Measurements from ENCODE around the gene LTBP4. TPM values are rescaled to one million over a fixed set of nuclear protein-coding genes. Genes with fewer than 3 reads are reported as not detected.

The LTBP4 gene
- total RNA-seq, 1 donor from 2014 or later: 75.1 TPM

GRCh38 chr19:40626918-40627317 is 25.7 kb downstream of the LTBP4 start:
- ATAC-seq (ENCODE audit: low read depth) (no peak), DNase-seq (no peak)
- CTCF ChIA-PET: interaction anchor here (0.7 kb wide), 1 partner anchor 22 kb away, joined by 4 read pairs; no protein-coding TSS in a partner anchor
- Mint-ChIP-seq H3K36me3 (ENCODE audit: low read depth) (peaks cover 47% of the 10 kb centered on the region), H3K27ac (no peak overlapping the region), H3K4me1 (no peaks in the 10 kb centered on the region), H3K4me3 (no peak overlapping the region), H3K27me3 (no peaks in the 10 kb centered on the region), H3K9me3 (no peaks in the 10 kb centered on the region)
- POLR2A ChIA-PET: no interaction called here
- TF ChIP-seq CTCF (IDR thresholded peaks at IDR 0.05): no peak
- intact Hi-C loops (cut with micrococcal nuclease): no loop called here

- Mint-ChIP-seq H3K27me3 (no peaks in the 10 kb centered on the region), H3K36me3 (ENCODE audit: low read depth) (peaks cover 41% of the 10 kb centered on the region), H3K27ac (no peak overlapping the region), H3K4me1 (no peaks in the 10 kb centered on the region), H3K4me3 (no peak overlapping the region), H3K9me3 (no peaks in the 10 kb centered on the region)
- no peak for DNase-seq
- CTCF ChIA-PET: interaction anchor here (0.7 kb wide), 1 partner anchor 23 kb away, joined by 4 read pairs; no protein-coding TSS in a partner anchor
- POLR2A ChIA-PET: no interaction called here
- TF ChIP-seq CTCF (IDR thresholded peaks at IDR 0.05): no peak
- intact Hi-C loops (cut with micrococcal nuclease): no loop called here
- no peak for ATAC-seq (ENCODE audit: low read depth)
Observed at GRCh38 chr19:40627486-40628279, 26.5 kb downstream of the LTBP4 start.

GRCh38 chr19:40629346-40629745 is 28.2 kb downstream of the LTBP4 start:
- H3K4me1 Mint-ChIP-seq: peaks cover under 1% of the 10 kb centered on the region
- H3K36me3 Mint-ChIP-seq (ENCODE audit: low read depth): peaks cover 28% of the 10 kb centered on the region
- POLR2A ChIA-PET: no interaction called here
- DNase-seq: no peak
- CTCF ChIA-PET: no interaction called here
- H3K27ac Mint-ChIP-seq: no peak overlapping the region
- H3K9me3 Mint-ChIP-seq: no peaks in the 10 kb centered on the region
- intact Hi-C loops (cut with micrococcal nuclease): no loop called here
- H3K27me3 Mint-ChIP-seq: no peaks in the 10 kb centered on the region
- no peak overlapping the region for H3K4me3 Mint-ChIP-seq
- no peak for TF ChIP-seq CTCF (IDR thresholded peaks at IDR 0.05)
- ATAC-seq (ENCODE audit: low read depth): no peak

DNA sequence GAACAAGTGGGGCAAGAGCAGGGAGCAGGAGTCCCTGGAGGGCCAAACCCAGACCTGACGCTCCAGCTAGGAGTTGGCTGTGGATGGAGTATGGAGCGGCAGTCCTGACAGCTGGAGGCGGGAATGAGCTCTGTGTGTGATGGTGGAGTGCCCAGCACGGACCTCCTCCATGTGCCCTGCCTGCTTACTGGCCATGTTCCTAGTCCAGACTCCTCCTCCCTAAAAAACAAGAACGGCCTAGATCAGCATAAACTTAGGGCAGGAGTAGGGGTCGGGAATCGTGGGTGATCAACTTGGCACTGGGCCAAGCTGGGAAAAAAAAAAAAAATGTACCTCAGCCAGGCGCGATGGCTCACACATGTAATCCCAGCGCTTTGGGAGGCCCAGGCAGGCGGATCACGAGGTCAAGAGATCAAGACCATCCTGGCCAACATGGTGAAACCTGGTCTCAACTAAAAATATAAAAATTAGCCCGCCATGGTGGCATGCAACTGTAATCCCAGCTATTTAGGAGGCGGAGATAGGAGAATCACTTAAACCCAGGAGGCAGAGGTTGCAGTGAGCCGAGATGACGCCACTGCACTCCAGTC is 29.5 kb downstream of the LTBP4 start:
- ChIA-PET CTCF (no interaction called here), POLR2A (interaction anchor here (1.1 kb wide), 1 partner anchor 21 kb away, joined by 4 read pairs; no protein-coding TSS in a partner anchor)
- Mint-ChIP-seq H3K4me1 (peaks cover 5% of the 10 kb centered on the region), H3K36me3 (ENCODE audit: low read depth) (peaks cover 19% of the 10 kb centered on the region), H3K9me3 (no peaks in the 10 kb centered on the region), H3K27ac (no peak overlapping the region), H3K27me3 (peaks cover 3% of the 10 kb centered on the region), H3K4me3 (no peak overlapping the region)
- intact Hi-C loops (cut with micrococcal nuclease): no loop called here
- TF ChIP-seq CTCF (IDR thresholded peaks at IDR 0.05): no peak
- ATAC-seq (ENCODE audit: low read depth) (no peak), DNase-seq (no peak)

DNA sequence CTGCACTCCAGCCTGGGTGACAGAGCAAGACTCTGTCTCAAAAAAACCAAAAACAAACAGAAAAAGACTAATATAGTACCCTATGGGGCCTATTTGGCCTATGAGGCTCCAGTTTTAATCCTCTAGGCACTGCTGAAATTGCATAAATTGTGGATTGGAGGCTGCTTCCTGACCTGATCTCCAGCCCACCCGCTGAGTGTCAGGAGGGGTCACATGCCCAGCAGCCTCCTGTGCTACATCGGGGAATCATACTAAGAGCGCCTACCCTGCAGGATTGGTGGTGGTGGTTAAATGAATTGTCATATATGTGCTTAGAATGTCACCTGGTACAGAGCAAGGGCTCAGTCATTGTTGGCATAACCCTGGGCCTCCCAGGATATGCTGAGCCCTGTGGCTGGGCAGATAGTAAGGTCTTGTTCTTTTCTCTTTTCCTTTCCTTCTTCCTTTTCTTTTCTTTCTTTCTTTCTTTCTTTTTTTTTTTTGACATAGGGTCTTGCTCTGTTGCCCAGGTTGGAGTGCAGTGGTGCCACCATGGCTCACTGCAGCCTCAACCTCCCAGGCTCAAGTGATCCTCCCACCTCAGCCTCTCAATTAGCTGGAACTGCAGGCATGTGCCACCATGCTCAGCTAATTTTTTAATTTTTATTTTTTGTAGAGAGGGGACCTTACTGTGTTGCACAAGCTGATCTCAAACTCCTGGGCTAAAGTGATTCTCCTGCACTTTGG is 31.3 kb downstream of the LTBP4 start:
- Mint-ChIP-seq H3K36me3 (ENCODE audit: low read depth) (peaks cover 7% of the 10 kb centered on the region), H3K27ac (no peak overlapping the region)

More for the DNA sequence above, 31.3 kb downstream of the LTBP4 start:
- H3K27me3 Mint-ChIP-seq: peaks cover 4% of the 10 kb centered on the region
- ChIA-PET POLR2A (interaction anchor here (0.5 kb wide), 1 partner anchor 15 kb away, joined by 3 read pairs; no protein-coding TSS in a partner anchor), CTCF (interaction anchor here (1.1 to 4.6 kb wide), 5 partner anchors 13 to 91 kb away, joined by 5 to 45 read pairs (median 5); no protein-coding TSS in a partner anchor)
- intact Hi-C loops (cut with micrococcal nuclease): no loop called here
- H3K4me3 Mint-ChIP-seq: no peak overlapping the region
- H3K4me1 Mint-ChIP-seq: peaks cover 5% of the 10 kb centered on the region
- H3K9me3 Mint-ChIP-seq: no peaks in the 10 kb centered on the region
- DNase-seq (no peak), ATAC-seq (ENCODE audit: low read depth) (no peak)
- no peak for TF ChIP-seq CTCF (IDR thresholded peaks at IDR 0.05)

Data from activated B cell treated with CpG ODN at 0.5 μM for 24 hours (primary cell).